Adrenal gland (tissue), 12 donors: Measurements from ENCODE around the gene CD244. TPM values are rescaled to one million over a fixed set of nuclear protein-coding genes. Genes with fewer than 3 reads are reported as not detected.
A peak's percentile ranks its signal among the peaks of the same experiment; 100 is the strongest.

Experiments used
- DNase-seq, 7 donors: peaks; one replicate each; pipeline ENCODE4 v3.0.0-alpha.2; 2019 to 2020
- H3K27ac ChIP-seq, 5 donors: fragments of 200-600 bp; sonication (generic) in 4 of 5; 1 replicate in 3 of 5; 2 replicates in 2 of 5; pipeline versions ENCODE4 v1.5.1 to v1.8.0; 2016 to 2020; ENCODE audit warnings: mild to moderate bottlenecking in 1 of 5
- H3K27me3 ChIP-seq: fragments of 200-600 bp; 2 replicates; pipeline ENCODE4 v1.8.0; 2021
- H3K36me3 ChIP-seq, 2 donors: fragments of 200-600 bp; replicated peaks in 1 of 2; 1 replicate in 1 of 2; 2 replicates in 1 of 2; pipeline versions ENCODE4 v1.5.1 to v1.8.0; 2018 to 2022
- H3K4me1 ChIP-seq, 2 donors: fragments of 200-600 bp; replicated peaks in 1 of 2; 1 replicate in 1 of 2; 2 replicates in 1 of 2; pipeline versions ENCODE4 v1.5.1 to v1.8.0; 2018 to 2021
- H3K4me3 ChIP-seq, 4 donors: fragments of 200-600 bp; sonication (generic) in 3 of 4; one replicate each; pipeline ENCODE4 v1.5.1; 2016 to 2018
- H3K9me3 ChIP-seq, 3 donors: fragments of 200-600 bp; sonication (generic) in 1 of 3; replicated peaks in 1 of 3; 1 replicate in 2 of 3; 2 replicates in 1 of 3; pipeline versions ENCODE4 v1.5.1 to v1.8.0; 2016 to 2021
- CTCF ChIP-seq, 6 experiments: fragments of 450-650 bp in 4 of 6; fragments of 200-600 bp in 2 of 6; sonication (generic) in 1 of 6; IDR thresholded peaks; 1 replicate in 5 of 6; 2 replicates in 1 of 6; pipeline versions ENCODE4 v1.5.1 to v1.8.0; 2016 to 2021; ENCODE audit warnings: antibody characterized with exemption in 6 of 6, mild to moderate bottlenecking in 2 of 6, moderate library complexity in 1 of 6
- POLR2A ChIP-seq, 2 donors: fragments of 450-650 bp; IDR thresholded peaks; one replicate each; pipeline ENCODE4 v1.6.1; 2017; ENCODE audit warnings: antibody characterized with exemption in 2 of 2, mild to moderate bottlenecking in 2 of 2, moderate library complexity in 1 of 2
- WGBS, 4 donors: extraction: QIAGEN DNeasy Blood & Tissue Kit in 2 of 4; methylation state at CpG; one replicate each; pipeline versions ENCODE4 v1.1.5 to v1.1.7; 2013 to 2017; 5-methylcytosine and 5-hydroxymethylcytosine counted together
- intact Hi-C, 2 donors: fragments of 100-400 bp; cut with DNase I; formaldehyde crosslinking; loops; one replicate each; pipeline versions ENCODE4 v1.14.1 to v1.15.0; 2022 to 2023
- polyA plus RNA-seq, 3 donors: library from polyadenylated mRNA; stranded (reverse); fragments of 200-250 nt in 2 of 3; fragments of 350-450 nt in 1 of 3; fragmentation: Illumina TruSeq in 1 of 3; extraction: RNeasy Lipid Tissue Mini Kit (QIAGEN cat#74804) in 1 of 3; gene quantifications; one replicate each; pipeline ENCODE4 v1.2.3, GENCODE V29; 2013 to 2014
- total RNA-seq, 9 donors: library from RNA; depleted of rRNA in 4 of 9; stranded (reverse); fragments of >200 nt in 4 of 9; fragments of 120-200 nt in 1 of 9; fragmentation: NEBNext Ultra II Directional in 1 of 9; extraction: Animal tissue kit (Norgen Biotek cat#: 25700) in 1 of 9; gene quantifications; one replicate each; pipeline versions ENCODE4 v1.1.0 to v1.2.4, GENCODE V29; 2013 to 2023
- donor health status: healthy with polysubstance abuse.
- donor health status: Bipolar disorder and iron deficiency.
- donor health status: DM: yes; HTN: yes; CAD: no.
- donor health status: DM: no; HTN: no; CAD: no.
- donor health status: DM: no; HTN: no; CAD: no.
- donor health status: DM: yes; HTN: yes; CAD: no.

The CD244 gene
- total and polyA plus RNA-seq, 12 donors = 0.15 to 1.4 (median 0.28) TPM; not detected in 1

- Histone ChIP-seq H3K4me3 (no peak within 1 kb of the TSS), H3K27me3 (no peaks in the 10 kb centered on the region), H3K36me3 (no peaks in the 10 kb centered on the region), H3K4me1 (no peaks in the 10 kb centered on the region), H3K9me3 (no peaks in the 10 kb centered on the region), H3K27ac (no peak within 1 kb of the TSS)
- intact Hi-C loops = no loop called here
- peak in 2 of 7 donors; percentile 7 to 24 for DNase-seq
- TF ChIP-seq POLR2A (IDR thresholded peaks at IDR 0.05) (no peak), CTCF (IDR thresholded peaks at IDR 0.05) (no peak)
- 70 to 87% (median 80%) methylated on average over 4 of the region's 4 CpGs for WGBS, 4 donors
Measured at GRCh38 chr1:160795951-160796383, 66.7 kb downstream of the CD244 start, which contains the start of gene LY9. Gene LY9 (plus strand): TSS chr1:160796174. CDS start chr1:160796188, 14 bp downstream.

- intact Hi-C loops = no loop called here
- H3K27ac ChIP-seq = no peak overlapping the region
- H3K4me3 ChIP-seq = no peak overlapping the region
- no peaks in the 10 kb centered on the region for H3K27me3 ChIP-seq
- H3K4me1 ChIP-seq = no peaks in the 10 kb centered on the region
- H3K36me3 ChIP-seq = no peaks in the 10 kb centered on the region
- TF ChIP-seq CTCF (IDR thresholded peaks at IDR 0.05) (no peak), POLR2A (IDR thresholded peaks at IDR 0.05) (no peak)
- WGBS, 4 donors = 33 to 38% (median 37%) methylated on average over 3 of the region's 3 CpGs
- no peaks in the 10 kb centered on the region for H3K9me3 ChIP-seq
- no peak for DNase-seq
Measured at GRCh38 chr1:160794376-160794775, 68.3 kb downstream of the CD244 start.

- peak in 1 of 7 donors; percentile 26 for DNase-seq
- no peaks in the 10 kb centered on the region for H3K9me3 ChIP-seq
- intact Hi-C loops = no loop called here
Measured at GRCh38 chr1:160789702-160790611, 72.7 kb downstream of the CD244 start.

More at GRCh38 chr1:160789702-160790611, 72.7 kb downstream of the CD244 start:
- TF ChIP-seq CTCF (IDR thresholded peaks at IDR 0.05) (no peak), POLR2A (IDR thresholded peaks at IDR 0.05) (no peak)
- Histone ChIP-seq H3K27me3 (no peaks in the 10 kb centered on the region), H3K4me3 (no peak overlapping the region), H3K27ac (no peak overlapping the region), H3K36me3 (no peaks in the 10 kb centered on the region), H3K4me1 (no peaks in the 10 kb centered on the region)
- WGBS, 4 donors = 75 to 87% (median 81%) methylated on average over 13 of the region's 13 CpGs
